ENCODE results near the gene DCDC2. TPM values are rescaled to one million over a fixed set of nuclear protein-coding genes. Genes with fewer than 3 reads are reported as not detected.
"Not testable (repeated sequence)": the region's sequence is repeated elsewhere in the genome, so short reads cannot be mapped to it uniquely, and the experiment has no call there.

The DCDC2 gene
- total and polyA plus RNA-seq, 4 donors: 0.51 to 13.0 (median 2.0) TPM

DNA sequence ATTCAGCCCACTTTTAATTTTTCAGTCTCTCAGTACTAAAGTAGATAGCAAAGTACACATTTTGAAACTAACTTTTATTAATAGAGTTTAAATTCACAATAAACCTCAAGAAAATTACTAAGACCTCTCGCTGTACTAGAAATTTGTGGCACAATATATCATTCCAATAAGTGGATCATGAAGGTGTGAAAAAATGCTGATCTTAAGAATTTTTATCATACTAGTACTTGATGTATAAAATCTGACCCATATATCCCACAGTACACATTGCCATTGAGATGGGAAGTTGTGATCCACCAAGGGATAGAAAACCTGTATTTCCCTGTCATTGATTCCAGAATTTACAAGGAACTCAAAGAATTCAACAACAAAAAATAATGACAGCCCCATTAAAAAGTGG is 85.7 kb downstream of the DCDC2 start:
- Histone ChIP-seq H3K9me3 (ENCODE audit: control insufficient read depth in 4 of 4, low read length in 3 of 4) (no peaks in the 10 kb centered on the region), H3K27ac (ENCODE audit: low read depth in 1 of 2, low read length in 2 of 2) (no peak overlapping the region), H3K4me1 (ENCODE audit: control insufficient read depth in 4 of 4, insufficient read depth in 4 of 4, low read length in 3 of 4) (no peaks in the 10 kb centered on the region), H3K9ac (ENCODE audit: low read depth in 1 of 2, low read length in 2 of 2) (no peak overlapping the region), H3K27me3 (ENCODE audit: control insufficient read depth in 4 of 4, insufficient read depth in 4 of 4, low read length in 3 of 4) (no peaks in the 10 kb centered on the region), H3K4me3 (ENCODE audit: low read depth in 1 of 3, low read length in 3 of 3) (no peak overlapping the region), H3K36me3 (ENCODE audit: control insufficient read depth in 4 of 4, insufficient read depth in 3 of 4, low read depth in 1 of 4, low read length in 3 of 4) (no peaks in the 10 kb centered on the region)
- WGBS: 93% methylated on average over 1 of the region's 1 CpG
- no peak for TF ChIP-seq RXRA (IDR thresholded peaks at IDR 0.05)
- DNase-seq (ENCODE audit: low spot score): no peak

DNA sequence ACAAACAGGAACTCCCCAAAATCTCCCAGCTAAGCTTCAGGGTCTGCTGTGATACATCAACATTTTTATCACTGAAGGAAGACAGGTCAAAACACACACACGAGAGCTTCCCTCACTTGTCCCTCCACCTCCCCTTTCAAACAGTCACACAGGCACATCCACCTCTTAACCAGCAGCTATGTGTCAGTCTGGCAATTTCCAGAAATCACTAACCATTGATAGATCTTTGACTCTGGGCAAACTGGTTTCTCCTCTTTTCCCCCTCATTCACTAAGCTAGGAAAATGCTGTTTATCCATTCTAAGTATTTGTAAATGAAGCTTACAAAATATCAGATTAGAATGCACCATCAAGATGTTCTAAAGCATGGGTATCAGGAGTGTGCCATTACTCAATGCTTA is 87.8 kb downstream of the DCDC2 start:
- Histone ChIP-seq H3K36me3 (ENCODE audit: control insufficient read depth in 4 of 4, insufficient read depth in 3 of 4, low read depth in 1 of 4, low read length in 3 of 4) (no peaks in the 10 kb centered on the region), H3K9me3 (ENCODE audit: control insufficient read depth in 4 of 4, low read length in 3 of 4) (no peaks in the 10 kb centered on the region), H3K4me1 (ENCODE audit: control insufficient read depth in 4 of 4, insufficient read depth in 4 of 4, low read length in 3 of 4) (no peaks in the 10 kb centered on the region), H3K9ac (ENCODE audit: low read depth in 1 of 2, low read length in 2 of 2) (no peak overlapping the region), H3K27me3 (ENCODE audit: control insufficient read depth in 4 of 4, insufficient read depth in 4 of 4, low read length in 3 of 4) (no peaks in the 10 kb centered on the region), H3K4me3 (ENCODE audit: low read depth in 1 of 3, low read length in 3 of 3) (no peak overlapping the region), H3K27ac (ENCODE audit: low read depth in 1 of 2, low read length in 2 of 2) (no peak overlapping the region)
- TF ChIP-seq ZBTB33 (IDR thresholded peaks at IDR 0.05) (no peak), RAD21 (IDR thresholded peaks at IDR 0.05) (no peak), ATF3 (IDR thresholded peaks at IDR 0.05) (no peak), JUND (IDR thresholded peaks at IDR 0.05) (no peak), SP1 (IDR thresholded peaks at IDR 0.05) (no peak), HNF4A (conservative IDR thresholded peaks at IDR 0.05) (no peak), RXRA (IDR thresholded peaks at IDR 0.05) (no peak), EGR1 (IDR thresholded peaks at IDR 0.05; ENCODE audit: low read depth in 2 of 2) (no peak)
- TF ChIP-seq, protein P1, sequence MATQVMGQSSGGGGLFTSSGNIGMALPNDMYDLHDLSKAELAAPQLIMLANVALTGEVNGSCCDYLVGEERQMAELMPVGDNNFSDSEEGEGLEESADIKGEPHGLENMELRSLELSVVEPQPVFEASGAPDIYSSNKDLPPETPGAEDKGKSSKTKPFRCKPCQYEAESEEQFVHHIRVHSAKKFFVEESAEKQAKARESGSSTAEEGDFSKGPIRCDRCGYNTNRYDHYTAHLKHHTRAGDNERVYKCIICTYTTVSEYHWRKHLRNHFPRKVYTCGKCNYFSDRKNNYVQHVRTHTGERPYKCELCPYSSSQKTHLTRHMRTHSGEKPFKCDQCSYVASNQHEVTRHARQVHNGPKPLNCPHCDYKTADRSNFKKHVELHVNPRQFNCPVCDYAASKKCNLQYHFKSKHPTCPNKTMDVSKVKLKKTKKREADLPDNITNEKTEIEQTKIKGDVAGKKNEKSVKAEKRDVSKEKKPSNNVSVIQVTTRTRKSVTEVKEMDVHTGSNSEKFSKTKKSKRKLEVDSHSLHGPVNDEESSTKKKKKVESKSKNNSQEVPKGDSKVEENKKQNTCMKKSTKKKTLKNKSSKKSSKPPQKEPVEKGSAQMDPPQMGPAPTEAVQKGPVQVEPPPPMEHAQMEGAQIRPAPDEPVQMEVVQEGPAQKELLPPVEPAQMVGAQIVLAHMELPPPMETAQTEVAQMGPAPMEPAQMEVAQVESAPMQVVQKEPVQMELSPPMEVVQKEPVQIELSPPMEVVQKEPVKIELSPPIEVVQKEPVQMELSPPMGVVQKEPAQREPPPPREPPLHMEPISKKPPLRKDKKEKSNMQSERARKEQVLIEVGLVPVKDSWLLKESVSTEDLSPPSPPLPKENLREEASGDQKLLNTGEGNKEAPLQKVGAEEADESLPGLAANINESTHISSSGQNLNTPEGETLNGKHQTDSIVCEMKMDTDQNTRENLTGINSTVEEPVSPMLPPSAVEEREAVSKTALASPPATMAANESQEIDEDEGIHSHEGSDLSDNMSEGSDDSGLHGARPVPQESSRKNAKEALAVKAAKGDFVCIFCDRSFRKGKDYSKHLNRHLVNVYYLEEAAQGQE (IDR thresholded peaks at IDR 0.05): no peak
- TF ChIP-seq, protein P2, sequence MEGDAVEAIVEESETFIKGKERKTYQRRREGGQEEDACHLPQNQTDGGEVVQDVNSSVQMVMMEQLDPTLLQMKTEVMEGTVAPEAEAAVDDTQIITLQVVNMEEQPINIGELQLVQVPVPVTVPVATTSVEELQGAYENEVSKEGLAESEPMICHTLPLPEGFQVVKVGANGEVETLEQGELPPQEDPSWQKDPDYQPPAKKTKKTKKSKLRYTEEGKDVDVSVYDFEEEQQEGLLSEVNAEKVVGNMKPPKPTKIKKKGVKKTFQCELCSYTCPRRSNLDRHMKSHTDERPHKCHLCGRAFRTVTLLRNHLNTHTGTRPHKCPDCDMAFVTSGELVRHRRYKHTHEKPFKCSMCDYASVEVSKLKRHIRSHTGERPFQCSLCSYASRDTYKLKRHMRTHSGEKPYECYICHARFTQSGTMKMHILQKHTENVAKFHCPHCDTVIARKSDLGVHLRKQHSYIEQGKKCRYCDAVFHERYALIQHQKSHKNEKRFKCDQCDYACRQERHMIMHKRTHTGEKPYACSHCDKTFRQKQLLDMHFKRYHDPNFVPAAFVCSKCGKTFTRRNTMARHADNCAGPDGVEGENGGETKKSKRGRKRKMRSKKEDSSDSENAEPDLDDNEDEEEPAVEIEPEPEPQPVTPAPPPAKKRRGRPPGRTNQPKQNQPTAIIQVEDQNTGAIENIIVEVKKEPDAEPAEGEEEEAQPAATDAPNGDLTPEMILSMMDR (IDR thresholded peaks at IDR 0.05; ENCODE audit: low read depth, low read length, missing input control): no peak
- 76% methylated on average over 1 of the region's 1 CpG for WGBS
- DNase-seq (ENCODE audit: low spot score): no peak

GRCh38 chr6:24258214-24258613 is 99.6 kb downstream of the DCDC2 start:
- H3K27ac ChIP-seq (ENCODE audit: low read depth in 1 of 2, low read length in 2 of 2); DNase-seq (ENCODE audit: low spot score); H3K9me3 ChIP-seq (ENCODE audit: control insufficient read depth in 4 of 4, low read length in 3 of 4); H3K4me1 ChIP-seq (ENCODE audit: control insufficient read depth in 4 of 4, insufficient read depth in 4 of 4, low read length in 3 of 4); H3K36me3 ChIP-seq (ENCODE audit: control insufficient read depth in 4 of 4, insufficient read depth in 3 of 4, low read depth in 1 of 4, low read length in 3 of 4); H3K9ac ChIP-seq (ENCODE audit: low read depth in 1 of 2, low read length in 2 of 2); H3K27me3 ChIP-seq (ENCODE audit: control insufficient read depth in 4 of 4, insufficient read depth in 4 of 4, low read length in 3 of 4); H3K4me3 ChIP-seq (ENCODE audit: low read depth in 1 of 3, low read length in 3 of 3): not testable (repeated sequence)
- WGBS: 88% methylated on average over 6 of the region's 6 CpGs

Data from liver (tissue), 9 donors.